Vagina (tissue), 2 donors: ENCODE measurements around the gene CD86. TPM values are rescaled to one million over a fixed set of nuclear protein-coding genes. Genes with fewer than 3 reads are reported as not detected.

Experiments
- DNase-seq, 2 donors: peaks; one replicate each; pipeline ENCODE4 v3.0.0-alpha.2; 2017; ENCODE audit errors: extremely low spot score in 2 of 2
- H3K27ac ChIP-seq: fragments of 200-600 bp; sonication (generic); one replicate; pipeline ENCODE4 v1.5.1; 2019
- H3K27me3 ChIP-seq: fragments of 200-600 bp; sonication (generic); one replicate; pipeline ENCODE4 v1.5.1; 2019
- H3K36me3 ChIP-seq, 2 donors: fragments of 200-600 bp; sonication (generic); one replicate each; pipeline ENCODE4 v1.5.1; 2017 to 2019
- H3K4me1 ChIP-seq: fragments of 200-600 bp; sonication (generic); one replicate; pipeline ENCODE4 v1.5.1; 2019
- H3K4me3 ChIP-seq, 2 donors: fragments of 200-600 bp; sonication (generic); 1 replicate in 1 of 2; 2 replicates in 1 of 2; pipeline ENCODE4 v1.5.1; 2016 to 2019
- H3K9me3 ChIP-seq: fragments of 200-600 bp; sonication (generic); one replicate; pipeline ENCODE4 v1.5.1; 2019
- POLR2A ChIP-seq, 2 donors: fragments of 450-650 bp; IDR thresholded peaks; one replicate each; pipeline ENCODE4 v1.6.1; 2017; ENCODE audit warnings: antibody characterized with exemption in 2 of 2, mild to moderate bottlenecking in 2 of 2, moderate library complexity in 2 of 2
- POLR2AphosphoS5 ChIP-seq, 2 donors: sonication (generic); formaldehyde crosslinking; IDR thresholded peaks; one replicate each; pipeline ENCODE4 v1.9.0; 2017; ENCODE audit warnings: antibody characterized with exemption in 2 of 2, mild to moderate bottlenecking in 2 of 2, low read depth in 1 of 2; ENCODE audit not compliant: insufficient read depth in 1 of 2
- intact Hi-C: fragments of 100-400 bp; cut with DNase I; formaldehyde crosslinking; loops from one replicate; pipeline ENCODE4 v1.15.1; 2023
- total RNA-seq: library from RNA; depleted of rRNA; stranded (reverse); fragments of >200 nt; gene quantifications from one replicate; pipeline ENCODE4 v1.2.3, GENCODE V29; 2016
- TF ChIP-seq, protein P1 (sequence below), 3 experiments: fragments of 450-650 bp in 2 of 3; fragments of 200-600 bp in 1 of 3; sonication (generic) in 1 of 3; IDR thresholded peaks; one replicate each; pipeline ENCODE4 v1.5.1; 2017 to 2019; ENCODE audit warnings: antibody characterized with exemption in 3 of 3, mild to moderate bottlenecking in 2 of 3, moderate library complexity in 2 of 3

CD86 gene
- total RNA-seq, 1 donor from 2014 or later = 0.98 TPM

DNA sequence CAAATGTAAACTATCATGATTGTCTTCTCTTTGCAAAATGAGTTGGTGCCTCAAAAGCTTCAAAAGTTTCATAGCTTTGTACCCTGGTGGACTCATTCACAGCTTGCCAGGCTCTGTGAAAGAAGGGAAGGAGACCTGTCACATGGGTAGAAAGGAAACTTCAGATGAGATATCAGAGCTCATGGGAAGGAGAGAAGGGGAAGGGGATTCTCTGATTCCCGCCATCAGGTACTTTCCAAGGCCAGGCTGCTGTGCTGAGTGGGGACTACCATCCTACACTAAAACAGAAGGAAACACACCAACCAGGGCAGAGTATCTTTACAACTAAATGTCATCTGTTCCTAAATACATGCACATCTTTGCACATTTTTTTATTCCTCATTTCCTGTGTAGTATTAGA lies 42.3 kb upstream of the CD86 start:
- no peaks in the 10 kb centered on the region for H3K9me3 ChIP-seq
- no peak for DNase-seq
- no peak overlapping the region for H3K4me3 ChIP-seq
- intact Hi-C loops = no loop called here
- H3K27me3 ChIP-seq = no peaks in the 10 kb centered on the region
- no peaks in the 10 kb centered on the region for H3K4me1 ChIP-seq
- H3K27ac ChIP-seq = no peak overlapping the region
- TF ChIP-seq POLR2A (IDR thresholded peaks at IDR 0.05) (no peak), POLR2AphosphoS5 (IDR thresholded peaks at IDR 0.05; ENCODE audit: insufficient read depth in 1 of 2, low read depth in 1 of 2) (no peak)
- TF ChIP-seq, protein P1, sequence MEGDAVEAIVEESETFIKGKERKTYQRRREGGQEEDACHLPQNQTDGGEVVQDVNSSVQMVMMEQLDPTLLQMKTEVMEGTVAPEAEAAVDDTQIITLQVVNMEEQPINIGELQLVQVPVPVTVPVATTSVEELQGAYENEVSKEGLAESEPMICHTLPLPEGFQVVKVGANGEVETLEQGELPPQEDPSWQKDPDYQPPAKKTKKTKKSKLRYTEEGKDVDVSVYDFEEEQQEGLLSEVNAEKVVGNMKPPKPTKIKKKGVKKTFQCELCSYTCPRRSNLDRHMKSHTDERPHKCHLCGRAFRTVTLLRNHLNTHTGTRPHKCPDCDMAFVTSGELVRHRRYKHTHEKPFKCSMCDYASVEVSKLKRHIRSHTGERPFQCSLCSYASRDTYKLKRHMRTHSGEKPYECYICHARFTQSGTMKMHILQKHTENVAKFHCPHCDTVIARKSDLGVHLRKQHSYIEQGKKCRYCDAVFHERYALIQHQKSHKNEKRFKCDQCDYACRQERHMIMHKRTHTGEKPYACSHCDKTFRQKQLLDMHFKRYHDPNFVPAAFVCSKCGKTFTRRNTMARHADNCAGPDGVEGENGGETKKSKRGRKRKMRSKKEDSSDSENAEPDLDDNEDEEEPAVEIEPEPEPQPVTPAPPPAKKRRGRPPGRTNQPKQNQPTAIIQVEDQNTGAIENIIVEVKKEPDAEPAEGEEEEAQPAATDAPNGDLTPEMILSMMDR (IDR thresholded peaks at IDR 0.05) = no peak
- no peaks in the 10 kb centered on the region for H3K36me3 ChIP-seq

DNA sequence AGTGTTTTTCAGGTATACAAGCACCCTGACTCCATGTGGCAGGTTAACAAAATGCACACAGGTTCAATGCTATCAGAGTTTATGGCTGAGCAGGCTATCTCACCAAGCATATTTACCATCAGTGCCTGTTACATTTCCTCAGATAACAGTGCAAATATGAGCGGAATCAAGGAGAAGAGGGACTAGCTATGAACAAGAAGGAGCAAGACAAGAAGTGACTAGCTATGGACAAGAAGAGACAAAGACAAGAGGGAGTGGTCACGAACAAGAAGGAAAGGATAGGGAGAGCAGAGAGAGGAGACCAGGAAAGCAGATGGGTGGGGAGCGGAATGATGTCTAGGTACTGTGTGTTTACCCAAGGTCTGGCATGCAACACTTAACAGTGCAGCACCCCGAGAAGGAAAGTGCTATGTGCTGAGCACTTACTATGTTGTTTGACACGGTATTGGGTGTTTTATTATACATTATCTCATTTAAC lies 41.7 kb upstream of the CD86 start:
- intact Hi-C loops = no loop called here
- Histone ChIP-seq H3K4me1 (no peaks in the 10 kb centered on the region), H3K9me3 (no peaks in the 10 kb centered on the region), H3K36me3 (no peaks in the 10 kb centered on the region), H3K27me3 (no peaks in the 10 kb centered on the region), H3K27ac (no peak overlapping the region), H3K4me3 (no peak overlapping the region)
- TF ChIP-seq, protein P1 (IDR thresholded peaks at IDR 0.05) = no peak
- no peak for TF ChIP-seq POLR2AphosphoS5 (IDR thresholded peaks at IDR 0.05; ENCODE audit: insufficient read depth in 1 of 2, low read depth in 1 of 2)
- TF ChIP-seq POLR2A (IDR thresholded peaks at IDR 0.05) = no peak
- DNase-seq = no peak

DNA sequence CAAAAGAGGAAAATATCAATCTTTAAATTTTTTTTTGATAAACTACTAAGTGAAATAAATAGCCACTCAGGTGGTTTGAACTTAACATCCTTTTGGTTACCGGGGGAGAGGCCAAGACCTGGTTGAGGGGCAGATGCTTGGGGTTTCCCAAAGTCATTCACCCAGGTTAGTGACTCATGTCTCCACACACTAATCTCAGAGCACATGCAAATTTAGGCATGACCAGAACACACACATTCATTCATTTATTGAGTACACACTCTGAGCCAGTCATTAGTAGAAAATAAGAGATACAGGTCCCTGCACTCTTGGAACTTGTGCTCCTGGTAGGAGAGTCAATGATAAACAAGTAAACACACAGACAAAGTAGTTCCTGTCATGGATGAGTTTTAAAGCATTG lies 40.4 kb upstream of the CD86 start:
- Histone ChIP-seq H3K27me3 (no peaks in the 10 kb centered on the region), H3K9me3 (no peaks in the 10 kb centered on the region), H3K27ac (no peak overlapping the region), H3K4me3 (no peak overlapping the region), H3K36me3 (no peaks in the 10 kb centered on the region), H3K4me1 (no peaks in the 10 kb centered on the region)
- DNase-seq = no peak
- no peak for TF ChIP-seq POLR2A (IDR thresholded peaks at IDR 0.05)
- TF ChIP-seq, protein P1 (IDR thresholded peaks at IDR 0.05) = no peak
- TF ChIP-seq POLR2AphosphoS5 (IDR thresholded peaks at IDR 0.05; ENCODE audit: insufficient read depth in 1 of 2, low read depth in 1 of 2) = no peak
- intact Hi-C loops = no loop called here

DNA sequence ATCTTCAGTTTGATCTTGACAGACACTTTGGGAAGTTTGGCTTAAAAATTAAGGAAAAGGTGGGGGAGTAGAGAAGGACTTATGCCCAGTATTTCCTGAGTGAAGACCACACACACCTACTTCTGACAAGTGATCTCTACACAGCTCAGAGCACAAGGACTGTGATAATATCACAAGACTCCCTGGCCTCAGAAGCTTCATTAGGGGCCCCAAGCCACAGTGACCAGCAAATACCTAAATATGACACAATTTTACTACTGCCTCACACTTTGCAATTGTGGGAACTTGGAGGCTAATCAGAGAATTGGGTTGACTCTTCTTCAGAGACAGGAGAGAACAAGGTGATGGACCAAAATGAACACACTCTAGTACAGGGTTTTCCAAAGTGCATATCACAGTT lies 35.7 kb upstream of the CD86 start:
- H3K36me3 ChIP-seq = no peaks in the 10 kb centered on the region
- DNase-seq = no peak
- H3K9me3 ChIP-seq = no peaks in the 10 kb centered on the region
- intact Hi-C loops = no loop called here
- H3K4me3 ChIP-seq = no peak overlapping the region
- H3K27ac ChIP-seq = no peak overlapping the region
- no peaks in the 10 kb centered on the region for H3K27me3 ChIP-seq
- TF ChIP-seq, protein P1 (IDR thresholded peaks at IDR 0.05) = no peak
- no peak for TF ChIP-seq POLR2A (IDR thresholded peaks at IDR 0.05)
- TF ChIP-seq POLR2AphosphoS5 (IDR thresholded peaks at IDR 0.05; ENCODE audit: insufficient read depth in 1 of 2, low read depth in 1 of 2) = no peak
- peaks cover 4% of the 10 kb centered on the region for H3K4me1 ChIP-seq

DNA sequence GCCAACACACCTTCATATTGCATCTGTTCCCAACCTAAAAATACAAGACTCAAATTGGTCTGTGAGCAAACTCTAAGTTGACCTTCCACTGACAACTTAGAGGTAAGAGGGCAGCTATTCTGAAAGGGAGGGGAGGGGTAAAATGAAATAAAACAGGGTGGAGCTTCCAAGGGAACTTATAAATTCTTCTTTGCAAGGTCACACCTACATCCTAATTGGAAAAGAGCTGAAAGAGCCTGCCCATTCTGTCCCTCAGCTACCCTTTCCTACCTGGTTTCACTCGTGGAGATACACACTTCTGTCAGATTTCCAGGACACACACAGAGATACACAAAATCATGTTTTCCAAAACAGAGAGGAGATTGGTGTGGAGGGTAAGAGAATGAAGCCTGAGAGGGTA lies 34.1 kb upstream of the CD86 start:
- Histone ChIP-seq H3K27me3 (no peaks in the 10 kb centered on the region), H3K36me3 (no peaks in the 10 kb centered on the region), H3K4me1 (peaks cover 4% of the 10 kb centered on the region), H3K27ac (no peak overlapping the region), H3K9me3 (no peaks in the 10 kb centered on the region), H3K4me3 (no peak overlapping the region)
- intact Hi-C loops = no loop called here
- DNase-seq = no peak
- TF ChIP-seq POLR2AphosphoS5 (IDR thresholded peaks at IDR 0.05; ENCODE audit: insufficient read depth in 1 of 2, low read depth in 1 of 2) (no peak), POLR2A (IDR thresholded peaks at IDR 0.05) (no peak)
- TF ChIP-seq, protein P1 (IDR thresholded peaks at IDR 0.05) = no peak
